ENCODE measurements around the gene TSEN15. TPM values are rescaled to one million over a fixed set of nuclear protein-coding genes. Genes with fewer than 3 reads are reported as not detected.
"Not testable (repeated sequence)": the region's sequence is repeated elsewhere in the genome, so short reads cannot be mapped to it uniquely, and the experiment has no call there.

The TSEN15 gene
- polyA plus RNA-seq, 1 experiment: 69.9 TPM

GRCh38 chr1:184035719-184036516, 15.6 kb upstream of the TSEN15 start:
- ChIA-PET CTCF (interaction anchor here (0.8 kb wide), 1 partner anchor 380 kb away, joined by 5 read pairs; no protein-coding TSS in a partner anchor), POLR2A (interaction anchor here (1.5 kb wide), 1 partner anchor 11 kb away, joined by 4 read pairs; no protein-coding TSS in a partner anchor)
- no peaks in the 10 kb centered on the region for H3K9me3 ChIP-seq (ENCODE audit: control insufficient read depth, insufficient read depth, low read length)
- DNase-seq (ENCODE audit: low read depth, low spot score): no peak
- TF ChIP-seq CTCF (IDR thresholded peaks at IDR 0.05; ENCODE audit: low read depth, low read length): no peak
- no peaks in the 10 kb centered on the region for H3K27me3 ChIP-seq (ENCODE audit: control insufficient read depth, insufficient read depth, low read length)
- peak overlapping the region; percentile 68 for H3K4me3 ChIP-seq (ENCODE audit: low read depth, low read length)
- no peak overlapping the region for H3K27ac ChIP-seq (ENCODE audit: low read depth, low read length)

- Histone ChIP-seq H3K27ac (ENCODE audit: low read depth, low read length) (no peak overlapping the region), H3K9me3 (ENCODE audit: control insufficient read depth, insufficient read depth, low read length) (no peaks in the 10 kb centered on the region), H3K4me3 (ENCODE audit: low read depth, low read length) (peak overlapping the region; percentile 68), H3K27me3 (ENCODE audit: control insufficient read depth, insufficient read depth, low read length) (no peaks in the 10 kb centered on the region)
- DNase-seq (ENCODE audit: low read depth, low spot score): no peak
- ChIA-PET CTCF (no interaction called here), POLR2A (interaction anchor here (1.5 kb wide), 1 partner anchor 11 kb away, joined by 4 read pairs; no protein-coding TSS in a partner anchor)
- TF ChIP-seq CTCF (IDR thresholded peaks at IDR 0.05; ENCODE audit: low read depth, low read length): no peak
These were observed 15.0 kb upstream of the TSEN15 start for GRCh38 chr1:184036517-184036949.

GRCh38 chr1:184037849-184038591, 13.5 kb upstream of the TSEN15 start:
- Histone ChIP-seq H3K9me3 (ENCODE audit: control insufficient read depth, insufficient read depth, low read length) (no peaks in the 10 kb centered on the region), H3K27ac (ENCODE audit: low read depth, low read length) (no peak overlapping the region), H3K27me3 (ENCODE audit: control insufficient read depth, insufficient read depth, low read length) (no peaks in the 10 kb centered on the region), H3K4me3 (ENCODE audit: low read depth, low read length) (peak overlapping the region; percentile 68)
- ChIA-PET CTCF (no interaction called here), POLR2A (no interaction called here)
- no peak for DNase-seq (ENCODE audit: low read depth, low spot score)
- TF ChIP-seq CTCF (IDR thresholded peaks at IDR 0.05; ENCODE audit: low read depth, low read length): no peak

GRCh38 chr1:184039126-184039525, 12.4 kb upstream of the TSEN15 start:
- Histone ChIP-seq H3K9me3 (ENCODE audit: control insufficient read depth, insufficient read depth, low read length) (no peaks in the 10 kb centered on the region), H3K27ac (ENCODE audit: low read depth, low read length) (no peak overlapping the region), H3K4me3 (ENCODE audit: low read depth, low read length) (no peak overlapping the region), H3K27me3 (ENCODE audit: control insufficient read depth, insufficient read depth, low read length) (no peaks in the 10 kb centered on the region)
- no peak for DNase-seq (ENCODE audit: low read depth, low spot score)
- CTCF ChIA-PET: no interaction called here
- no peak for TF ChIP-seq CTCF (IDR thresholded peaks at IDR 0.05; ENCODE audit: low read depth, low read length)
- POLR2A ChIA-PET: no interaction called here

- ChIA-PET CTCF (no interaction called here), POLR2A (no interaction called here)
- no peak for DNase-seq (ENCODE audit: low read depth, low spot score)
- no peak overlapping the region for H3K27ac ChIP-seq (ENCODE audit: low read depth, low read length)
- TF ChIP-seq CTCF (IDR thresholded peaks at IDR 0.05; ENCODE audit: low read depth, low read length): no peak
- no peak overlapping the region for H3K4me3 ChIP-seq (ENCODE audit: low read depth, low read length)
- no peaks in the 10 kb centered on the region for H3K27me3 ChIP-seq (ENCODE audit: control insufficient read depth, insufficient read depth, low read length)
- no peaks in the 10 kb centered on the region for H3K9me3 ChIP-seq (ENCODE audit: control insufficient read depth, insufficient read depth, low read length)
These were observed 9.8 kb upstream of the TSEN15 start for GRCh38 chr1:184041731-184042130.

DNA sequence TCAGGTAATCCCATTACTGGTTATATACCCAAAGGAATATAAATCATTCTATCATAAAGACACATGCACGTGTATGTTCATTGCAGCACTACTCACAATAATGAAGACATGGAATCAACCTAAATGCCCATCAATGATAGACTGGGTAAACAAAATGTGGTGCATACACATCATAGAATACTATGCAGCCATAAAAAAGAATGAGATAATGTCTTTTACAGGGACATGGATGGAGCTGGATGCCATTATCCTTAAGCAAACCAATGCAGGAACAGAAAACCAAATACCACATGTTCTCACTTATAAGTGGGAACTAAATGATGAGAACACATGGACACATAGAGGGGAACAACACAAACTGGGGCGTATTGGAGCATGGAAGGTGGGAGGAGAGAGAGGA, 8.2 kb upstream of the TSEN15 start:
- CTCF ChIA-PET; H3K9me3 ChIP-seq (ENCODE audit: control insufficient read depth, insufficient read depth, low read length); DNase-seq (ENCODE audit: low read depth, low spot score); H3K27ac ChIP-seq (ENCODE audit: low read depth, low read length); H3K4me3 ChIP-seq (ENCODE audit: low read depth, low read length); H3K27me3 ChIP-seq (ENCODE audit: control insufficient read depth, insufficient read depth, low read length); POLR2A ChIA-PET: not testable (repeated sequence)

Data from AG04450 (cell line).